GM10847 (cell line): ENCODE data around the gene UBA1.

ENCODE experiments used
- POLR2A ChIP-seq: IDR thresholded peaks from 2 replicates; pipeline ENCODE4 v1.6.1; 2011; ENCODE audit not compliant: insufficient read length; ENCODE audit errors: extremely low read depth

The UBA1 gene

GRCh38 chrX:47210661-47211425 lies 17.2 kb downstream of the UBA1 start:
- TF ChIP-seq POLR2A: no peak

- TF ChIP-seq POLR2A: no peak
Observed at GRCh38 chrX:47212381-47213293, 19.0 kb downstream of the UBA1 start.

- no peak for TF ChIP-seq POLR2A
Observed at GRCh38 chrX:47214435-47215077, 20.9 kb downstream of the UBA1 start.

- no peak for TF ChIP-seq POLR2A
Observed at GRCh38 chrX:47215291-47215900, 21.8 kb downstream of the UBA1 start.

- TF ChIP-seq POLR2A: no peak
Observed at GRCh38 chrX:47216393-47216925, 22.8 kb downstream of the UBA1 start.

GRCh38 chrX:47217121-47217851 lies 23.7 kb downstream of the UBA1 start:
- peak; percentile 10 for TF ChIP-seq POLR2A

GRCh38 chrX:47217852-47218279 lies 24.2 kb downstream of the UBA1 start:
- TF ChIP-seq POLR2A: peak; percentile 16

- peak; percentile 92 for TF ChIP-seq POLR2A
Observed at GRCh38 chrX:47218280-47218919, 24.8 kb downstream of the UBA1 start, which contains the start of gene CDK16. Gene CDK16 (plus strand): TSS chrX:47218681. CDS start chrX:47223558, 4,877 bp downstream.

- no peak for TF ChIP-seq POLR2A
Observed at GRCh38 chrX:47218920-47219815, 25.5 kb downstream of the UBA1 start.

GRCh38 chrX:47221756-47222155 lies 28.1 kb downstream of the UBA1 start:
- no peak for TF ChIP-seq POLR2A

- TF ChIP-seq POLR2A: no peak
Observed at GRCh38 chrX:47222751-47223350, 29.2 kb downstream of the UBA1 start.
